AG09319 (cell line): ENCODE data around the gene PUSL1.

ENCODE experiments used
- DNase-seq: peaks from one replicate; pipeline ENCODE4 v3.0.0-alpha.2; 2010; ENCODE audit warnings: low read depth; ENCODE audit errors: extremely low read depth
- CTCF ChIP-seq: IDR thresholded peaks from 2 replicates; pipeline ENCODE4 v1.5.1; 2011; ENCODE audit warnings: low read depth, mild to moderate bottlenecking, inconsistent platforms, low read length, moderate library complexity

The PUSL1 gene

GRCh38 chr1:1280782-1281481, 27.5 kb upstream of the PUSL1 start:
- TF ChIP-seq CTCF: no peak
- no peak for DNase-seq

GRCh38 chr1:1281533-1282321, 26.7 kb upstream of the PUSL1 start:
- no peak for TF ChIP-seq CTCF
- no peak for DNase-seq

GRCh38 chr1:1282998-1283397, 25.4 kb upstream of the PUSL1 start:
- DNase-seq: no peak
- TF ChIP-seq CTCF: no peak

GRCh38 chr1:1283821-1284220, 24.6 kb upstream of the PUSL1 start:
- TF ChIP-seq CTCF: no peak
- no peak for DNase-seq

- no peak for DNase-seq
- no peak for TF ChIP-seq CTCF
These were observed 23.9 kb upstream of the PUSL1 start for GRCh38 chr1:1284221-1285101.

GRCh38 chr1:1285102-1285571, 23.3 kb upstream of the PUSL1 start:
- no peak for TF ChIP-seq CTCF
- DNase-seq: no peak
